Left ventricle myocardium inferior (tissue), 1 donor: ENCODE data around the gene PLA2G4F. TPM values are rescaled to one million over a fixed set of nuclear protein-coding genes. Genes with fewer than 3 reads are reported as not detected.

ENCODE experiments used
- DNase-seq: peaks from one replicate; pipeline ENCODE4 v3.0.0-alpha.2; 2020
- H3K27ac ChIP-seq: fragments of 200-600 bp; replicated peaks from 2 replicates; pipeline ENCODE4 v1.8.0; 2021
- H3K27me3 ChIP-seq: fragments of 200-600 bp; 2 replicates; pipeline ENCODE4 v1.8.0; 2021; ENCODE audit warnings: low read depth
- H3K36me3 ChIP-seq: fragments of 200-600 bp; 2 replicates; pipeline ENCODE4 v1.8.0; 2021
- H3K4me1 ChIP-seq: fragments of 200-600 bp; 2 replicates; pipeline ENCODE4 v1.8.0; 2021
- H3K4me3 ChIP-seq: fragments of 200-600 bp; 2 replicates; pipeline ENCODE4 v1.8.0; 2021; ENCODE audit warnings: mild to moderate bottlenecking, moderate library complexity
- H3K9me3 ChIP-seq: fragments of 200-600 bp; replicated peaks from 2 replicates; pipeline ENCODE4 v1.8.0; 2021
- intact Hi-C: fragments of 100-400 bp; cut with micrococcal nuclease; formaldehyde crosslinking; loops from one replicate; pipeline ENCODE4 v1.11.0; 2022
- total RNA-seq: library from RNA; stranded (reverse); fragmentation: NEBNext Ultra II Directional; extraction: Animal tissue kit (Norgen Biotek cat#: 25700); gene quantifications from one replicate; pipeline ENCODE4 v1.2.1, GENCODE V29; 2021
- TF ChIP-seq, protein P1 (sequence below): fragments of 200-600 bp; IDR thresholded peaks from 2 replicates; pipeline ENCODE4 v1.8.0; 2021; ENCODE audit warnings: antibody characterized with exemption, mild to moderate bottlenecking, borderline replicate concordance
- donor health status: DM: no; HTN: yes; CAD: no; lungs with severe emphysema.

Gene PLA2G4F
- total RNA-seq, 1 donor from 2014 or later = 2.1 TPM

GRCh38 chr15:42143356-42143755 lies 13.1 kb downstream of the PLA2G4F start:
- Histone ChIP-seq H3K4me1 (peaks cover under 1% of the 10 kb centered on the region), H3K9me3 (no peaks in the 10 kb centered on the region), H3K36me3 (no peaks in the 10 kb centered on the region), H3K27me3 (no peaks in the 10 kb centered on the region), H3K27ac (no peak overlapping the region), H3K4me3 (no peak overlapping the region)
- intact Hi-C loops = no loop called here
- TF ChIP-seq, protein P1, sequence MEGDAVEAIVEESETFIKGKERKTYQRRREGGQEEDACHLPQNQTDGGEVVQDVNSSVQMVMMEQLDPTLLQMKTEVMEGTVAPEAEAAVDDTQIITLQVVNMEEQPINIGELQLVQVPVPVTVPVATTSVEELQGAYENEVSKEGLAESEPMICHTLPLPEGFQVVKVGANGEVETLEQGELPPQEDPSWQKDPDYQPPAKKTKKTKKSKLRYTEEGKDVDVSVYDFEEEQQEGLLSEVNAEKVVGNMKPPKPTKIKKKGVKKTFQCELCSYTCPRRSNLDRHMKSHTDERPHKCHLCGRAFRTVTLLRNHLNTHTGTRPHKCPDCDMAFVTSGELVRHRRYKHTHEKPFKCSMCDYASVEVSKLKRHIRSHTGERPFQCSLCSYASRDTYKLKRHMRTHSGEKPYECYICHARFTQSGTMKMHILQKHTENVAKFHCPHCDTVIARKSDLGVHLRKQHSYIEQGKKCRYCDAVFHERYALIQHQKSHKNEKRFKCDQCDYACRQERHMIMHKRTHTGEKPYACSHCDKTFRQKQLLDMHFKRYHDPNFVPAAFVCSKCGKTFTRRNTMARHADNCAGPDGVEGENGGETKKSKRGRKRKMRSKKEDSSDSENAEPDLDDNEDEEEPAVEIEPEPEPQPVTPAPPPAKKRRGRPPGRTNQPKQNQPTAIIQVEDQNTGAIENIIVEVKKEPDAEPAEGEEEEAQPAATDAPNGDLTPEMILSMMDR = no peak
- DNase-seq = no peak

DNA sequence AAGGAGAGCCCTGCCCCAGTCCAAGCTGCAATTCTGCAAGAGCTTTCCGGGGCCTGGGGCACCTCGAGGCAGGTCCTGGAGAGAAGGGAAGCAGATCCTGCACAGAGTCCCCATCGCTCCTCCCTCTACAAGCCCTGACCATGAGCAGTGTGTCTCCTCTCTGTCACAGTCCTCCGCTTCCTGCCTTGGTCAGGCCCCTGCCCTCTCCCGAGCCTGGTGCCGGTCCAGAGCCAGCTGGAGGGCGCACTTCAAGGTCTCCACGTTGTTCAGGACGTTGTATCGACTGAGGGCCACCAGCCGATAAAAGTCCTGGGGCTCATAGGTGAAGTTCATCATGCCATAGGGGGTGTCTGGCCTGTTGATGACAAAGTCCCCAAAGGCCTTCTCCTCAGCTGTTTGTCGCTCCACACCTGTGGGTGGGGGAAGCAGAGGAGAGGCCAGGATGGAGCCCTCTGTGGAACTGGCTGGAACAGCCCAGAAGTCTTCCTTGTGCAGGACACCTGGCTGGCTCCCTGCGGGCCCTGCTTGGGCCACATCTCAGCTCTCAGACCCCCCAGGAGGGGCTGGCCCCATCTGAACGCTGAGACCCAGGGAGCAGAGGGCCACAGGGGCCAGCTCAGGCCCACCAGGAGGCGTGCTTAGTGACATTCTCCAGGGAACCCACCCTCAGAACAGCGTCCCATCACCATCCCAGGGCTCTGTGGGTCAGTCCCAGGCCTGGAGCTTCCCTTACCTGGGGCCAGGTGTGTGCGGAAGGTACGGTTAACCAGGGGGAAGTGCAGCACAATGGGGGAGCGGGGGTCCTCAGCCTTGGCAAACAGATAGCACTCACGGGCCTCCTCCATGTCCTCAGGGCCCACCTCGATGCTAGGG lies 14.4 kb downstream of the PLA2G4F start:
- TF ChIP-seq, protein P1 = no peak
- Histone ChIP-seq H3K9me3 (no peaks in the 10 kb centered on the region), H3K27ac (no peak overlapping the region), H3K4me1 (no peaks in the 10 kb centered on the region), H3K4me3 (no peak overlapping the region), H3K27me3 (no peaks in the 10 kb centered on the region), H3K36me3 (no peaks in the 10 kb centered on the region)
- intact Hi-C loops = no loop called here
- DNase-seq = no peak

- intact Hi-C loops = no loop called here
- no peaks in the 10 kb centered on the region for H3K9me3 ChIP-seq
Observed at GRCh38 chr15:42141246-42141645, 15.2 kb downstream of the PLA2G4F start.

DNA sequence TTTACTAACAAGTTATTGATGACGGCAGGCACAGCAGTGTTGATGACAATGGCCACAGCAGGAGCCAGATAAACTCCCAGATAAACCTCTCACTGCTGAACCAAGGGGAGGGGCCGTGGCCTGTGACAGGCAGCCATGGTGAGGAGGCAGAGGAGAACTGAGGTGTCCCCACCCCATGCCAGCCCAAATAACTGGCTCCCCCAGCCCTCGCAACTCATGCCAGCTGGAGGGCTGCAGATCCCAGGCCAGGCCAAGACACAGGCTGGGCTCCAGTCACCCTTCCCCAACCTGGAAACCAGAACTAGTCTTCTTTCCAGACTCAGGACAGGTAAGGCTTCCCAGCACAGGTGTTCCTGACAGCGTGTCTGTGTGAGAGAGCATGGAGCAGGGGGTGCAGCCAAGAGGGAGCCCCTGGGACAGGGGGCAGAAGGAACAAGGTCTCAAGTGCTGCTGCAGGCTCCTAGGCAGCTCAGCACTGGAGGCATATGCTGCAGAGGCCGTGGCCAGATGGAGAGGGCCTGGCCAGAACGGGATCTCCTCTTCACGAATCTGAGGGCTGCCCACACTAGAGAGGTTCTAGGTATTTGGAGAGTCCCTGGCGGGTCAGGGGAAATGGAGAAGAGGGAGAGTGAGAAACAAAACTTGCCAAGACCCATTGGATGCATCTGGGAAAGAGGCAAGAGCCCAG lies 15.9 kb downstream of the PLA2G4F start:
- Histone ChIP-seq H3K36me3 (no peaks in the 10 kb centered on the region), H3K9me3 (no peaks in the 10 kb centered on the region), H3K4me3 (no peak overlapping the region), H3K27ac (no peak overlapping the region), H3K4me1 (no peaks in the 10 kb centered on the region), H3K27me3 (no peaks in the 10 kb centered on the region)
- TF ChIP-seq, protein P1 = no peak
- intact Hi-C loops = no loop called here
- no peak for DNase-seq

More at GRCh38 chr15:42141246-42141645, 15.2 kb downstream of the PLA2G4F start:
- Histone ChIP-seq H3K27me3 (no peaks in the 10 kb centered on the region), H3K4me1 (no peaks in the 10 kb centered on the region), H3K36me3 (no peaks in the 10 kb centered on the region), H3K4me3 (no peak overlapping the region), H3K27ac (no peak overlapping the region)
- no peak for DNase-seq
- TF ChIP-seq, protein P1 = no peak

GRCh38 chr15:42139596-42139995 lies 16.8 kb downstream of the PLA2G4F start:
- Histone ChIP-seq H3K9me3 (no peaks in the 10 kb centered on the region), H3K27ac (no peak overlapping the region), H3K27me3 (no peaks in the 10 kb centered on the region), H3K4me3 (no peak overlapping the region), H3K4me1 (no peaks in the 10 kb centered on the region), H3K36me3 (no peaks in the 10 kb centered on the region)
- no peak for DNase-seq
- intact Hi-C loops = loop anchor here (10.0 kb wide), 1 partner anchor 65 kb away; no protein-coding TSS in a partner anchor
- TF ChIP-seq, protein P1 = no peak
